HG03378 (cell line): ENCODE data around the gene EIF4G1.

Experiments
- ATAC-seq: cut with Tn5 transposase; IDR thresholded peaks from one replicate; pipeline ENCODE4 v1.9.1; 2021; ENCODE audit warnings: mild to moderate bottlenecking, moderate library complexity; ENCODE audit not compliant: unreplicated experiment

The EIF4G1 gene

GRCh38 chr3:184306341-184306972 lies 7.9 kb upstream of the EIF4G1 start:
- ATAC-seq, result no peak

DNA sequence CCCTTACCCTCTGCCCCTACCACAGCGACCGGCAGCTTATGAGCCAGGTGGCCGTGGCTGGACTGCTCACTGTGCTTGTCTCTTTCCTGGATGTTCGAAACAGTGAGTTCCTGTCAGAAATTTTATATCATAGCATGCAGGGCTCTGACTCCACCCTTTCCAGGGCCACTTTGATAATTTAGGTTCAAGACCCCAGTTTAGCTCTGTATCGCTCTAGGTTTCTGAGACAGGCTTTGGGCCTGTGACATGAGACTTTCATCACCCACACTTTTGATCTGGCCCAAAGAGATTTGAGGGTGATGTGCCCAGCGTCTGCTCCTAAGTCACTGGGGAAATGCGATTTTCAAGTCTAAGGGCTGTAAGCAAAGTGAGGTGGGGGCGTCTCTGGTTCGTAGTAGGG lies 6.5 kb upstream of the EIF4G1 start:
- no peak for ATAC-seq

GRCh38 chr3:184308744-184309143 lies 5.7 kb upstream of the EIF4G1 start:
- ATAC-seq, result no peak

DNA sequence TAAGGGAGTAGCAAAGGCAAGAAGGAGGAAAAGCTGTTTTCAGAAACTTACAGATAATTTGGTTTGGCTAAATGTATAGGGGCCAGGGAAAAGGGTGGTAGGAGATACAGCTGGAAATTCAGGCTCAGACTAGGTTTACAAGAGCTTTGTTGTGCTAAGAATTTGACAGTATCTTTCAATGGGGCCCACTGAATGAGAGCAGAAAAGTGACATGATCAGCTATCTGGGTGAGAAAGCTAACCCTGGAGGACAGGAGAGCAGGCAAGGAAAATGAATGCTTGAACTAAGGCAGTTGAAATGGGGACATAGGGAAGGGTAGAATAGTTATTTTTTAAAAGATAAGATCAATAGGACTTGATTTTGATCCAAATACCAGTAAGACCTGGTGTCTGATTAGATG lies 2.8 kb upstream of the EIF4G1 start:
- ATAC-seq, result no peak

DNA sequence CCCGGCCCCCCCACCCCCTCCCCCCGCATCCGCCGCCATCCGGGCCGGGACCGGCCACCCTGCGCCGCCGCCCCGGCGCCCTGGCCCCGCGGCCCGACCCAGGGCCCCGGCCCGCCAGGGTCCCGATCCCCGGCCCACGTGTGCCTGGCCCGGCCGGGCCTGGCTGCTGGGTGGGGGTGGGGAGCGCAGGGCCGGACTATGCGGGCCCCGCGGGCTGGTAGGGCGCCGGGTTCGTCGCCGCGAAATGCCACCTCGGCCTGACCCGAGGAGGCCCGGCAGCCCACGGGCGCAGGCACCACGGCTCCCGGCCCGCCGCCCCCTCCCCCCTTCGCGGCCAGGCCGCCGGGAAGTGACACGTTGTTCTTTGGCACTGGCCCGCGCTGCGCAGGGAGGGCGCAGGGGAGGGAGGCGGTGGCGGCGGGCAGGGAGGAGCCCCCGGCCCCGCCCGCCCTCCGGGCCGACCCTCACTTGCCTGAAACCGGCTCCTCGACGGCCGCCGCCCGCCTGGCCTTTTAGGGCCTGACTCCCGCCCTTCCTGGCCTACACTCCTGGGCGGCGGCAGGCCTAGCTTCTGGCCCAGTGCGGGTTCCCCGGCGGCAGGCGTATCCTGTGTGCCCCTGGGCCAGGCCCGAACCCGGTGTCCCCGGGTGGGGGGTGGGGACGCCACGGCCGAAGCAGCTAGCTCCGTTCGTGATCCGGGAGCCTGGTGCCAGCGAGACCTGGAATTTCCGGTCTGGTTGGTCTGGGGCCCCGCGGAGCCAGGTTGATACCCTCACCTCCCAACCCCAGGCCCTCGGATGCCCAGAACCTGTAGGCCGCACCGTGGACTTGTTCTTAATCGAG lies 515 bp downstream of the EIF4G1 start:
- peak; percentile 8 for ATAC-seq

DNA sequence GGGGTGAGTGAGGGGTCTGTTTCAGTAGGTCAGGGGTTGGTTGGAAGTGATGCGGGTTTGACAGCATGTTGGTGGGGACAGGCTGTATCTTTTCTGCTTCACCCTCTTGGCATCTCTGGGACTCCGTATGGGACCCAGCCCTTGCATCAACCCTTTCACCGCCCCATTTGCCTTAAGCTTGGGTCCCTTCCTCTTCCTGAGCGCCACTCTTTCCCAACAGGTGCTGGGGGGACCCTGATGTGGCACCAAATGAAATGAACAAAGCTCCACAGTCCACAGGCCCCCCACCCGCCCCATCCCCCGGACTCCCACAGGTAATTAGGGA lies 1.1 kb downstream of the EIF4G1 start:
- no peak for ATAC-seq

DNA sequence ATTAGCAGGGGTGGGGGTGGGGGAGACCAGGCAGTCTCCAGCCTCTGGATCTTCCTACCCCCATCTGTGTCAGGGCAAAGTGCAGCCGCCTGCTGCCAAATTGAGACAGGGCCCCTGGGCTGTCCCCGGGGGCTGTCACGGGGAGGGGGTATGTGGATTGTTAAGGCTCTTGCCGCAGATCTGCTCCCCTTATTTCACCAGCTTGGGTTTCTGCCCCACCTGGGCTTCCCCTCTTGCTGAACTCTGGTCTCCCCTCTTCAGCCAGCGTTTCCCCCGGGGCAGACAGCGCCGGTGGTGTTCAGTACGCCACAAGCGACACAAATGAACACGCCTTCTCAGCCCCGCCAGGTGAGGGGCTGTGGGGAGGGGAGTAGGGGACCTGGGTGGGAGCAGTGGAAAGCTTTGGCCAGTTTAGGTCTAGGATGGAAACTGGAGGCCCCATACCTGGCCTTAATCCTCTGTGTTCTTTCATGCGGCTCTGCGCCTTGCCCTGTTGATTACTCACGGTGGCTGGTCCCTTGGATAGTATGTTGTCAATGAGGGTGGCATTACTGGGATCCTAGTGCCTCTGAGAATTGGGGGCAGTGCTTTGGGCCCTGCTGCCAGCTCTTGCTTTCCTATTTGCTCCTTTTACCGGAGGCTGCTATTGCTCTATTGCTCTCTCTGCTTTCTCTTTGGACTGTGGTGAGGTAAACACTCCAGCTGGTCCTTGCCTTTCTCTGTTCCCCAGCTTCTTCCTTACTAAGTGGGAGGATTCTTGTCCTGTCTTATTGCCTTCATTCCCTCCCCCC lies 1.7 kb downstream of the EIF4G1 start:
- no peak for ATAC-seq

GRCh38 chr3:184316792-184317191 lies 2.4 kb downstream of the EIF4G1 start:
- no peak for ATAC-seq

DNA sequence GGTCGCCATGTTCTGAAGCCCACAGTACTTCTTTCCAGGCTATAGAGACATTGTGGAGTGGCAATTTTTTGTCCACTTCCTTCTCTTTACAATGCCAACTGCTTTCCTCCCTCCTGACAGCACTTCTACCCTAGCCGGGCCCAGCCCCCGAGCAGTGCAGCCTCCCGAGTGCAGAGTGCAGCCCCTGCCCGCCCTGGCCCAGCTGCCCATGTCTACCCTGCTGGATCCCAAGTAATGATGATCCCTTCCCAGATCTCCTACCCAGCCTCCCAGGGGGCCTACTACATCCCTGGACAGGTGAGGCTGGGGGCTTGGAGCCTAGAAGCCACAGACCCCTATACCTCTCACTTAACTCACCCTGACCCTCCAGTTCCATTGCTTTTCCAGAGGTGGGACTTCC lies 2.8 kb downstream of the EIF4G1 start:
- ATAC-seq, result no peak

- ATAC-seq, result no peak
Observed at GRCh38 chr3:184320104-184320445, 5.7 kb downstream of the EIF4G1 start.

DNA sequence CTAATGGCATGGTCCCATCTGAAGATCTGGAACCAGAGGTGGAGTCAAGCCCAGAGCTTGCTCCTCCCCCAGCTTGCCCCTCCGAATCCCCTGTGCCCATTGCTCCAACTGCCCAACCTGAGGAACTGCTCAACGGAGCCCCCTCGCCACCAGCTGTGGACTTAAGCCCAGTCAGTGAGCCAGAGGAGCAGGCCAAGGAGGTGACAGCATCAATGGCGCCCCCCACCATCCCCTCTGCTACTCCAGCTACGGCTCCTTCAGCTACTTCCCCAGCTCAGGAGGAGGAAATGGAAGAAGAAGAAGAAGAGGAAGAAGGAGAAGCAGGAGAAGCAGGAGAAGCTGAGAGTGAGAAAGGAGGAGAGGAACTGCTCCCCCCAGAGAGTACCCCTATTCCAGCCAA lies 7.3 kb downstream of the EIF4G1 start:
- ATAC-seq, result no peak

DNA sequence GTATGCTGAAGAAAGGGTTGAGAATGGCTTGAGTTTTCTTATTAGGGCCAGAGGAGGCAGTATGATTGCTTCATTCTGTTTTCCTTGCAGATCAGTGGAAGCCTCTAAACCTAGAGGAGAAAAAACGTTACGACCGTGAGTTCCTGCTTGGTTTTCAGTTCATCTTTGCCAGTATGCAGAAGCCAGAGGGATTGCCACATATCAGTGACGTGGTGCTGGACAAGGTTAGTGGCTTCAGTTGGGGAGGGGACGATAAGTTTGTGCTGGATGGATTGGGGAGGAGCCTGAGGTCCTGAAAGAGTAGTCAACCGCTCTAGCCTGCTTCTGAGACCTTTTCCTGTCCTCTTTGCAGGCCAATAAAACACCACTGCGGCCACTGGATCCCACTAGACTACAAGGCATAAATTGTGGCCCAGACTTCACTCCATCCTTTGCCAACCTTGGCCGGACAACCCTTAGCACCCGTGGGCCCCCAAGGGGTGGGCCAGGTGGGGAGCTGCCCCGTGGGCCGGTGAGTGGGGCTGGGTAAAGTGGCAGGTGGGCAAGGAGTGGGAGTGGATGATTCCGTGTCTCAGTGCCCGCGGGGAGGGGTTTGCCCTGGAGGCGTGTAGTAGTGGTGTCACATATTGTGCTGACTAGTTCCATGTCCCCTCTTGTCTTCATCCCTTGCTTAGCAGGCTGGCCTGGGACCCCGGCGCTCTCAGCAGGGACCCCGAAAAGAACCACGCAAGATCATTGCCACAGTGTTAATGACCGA lies 8.5 kb downstream of the EIF4G1 start:
- no peak for ATAC-seq

- no peak for ATAC-seq
Observed at GRCh38 chr3:184323696-184324095, 9.3 kb downstream of the EIF4G1 start.

GRCh38 chr3:184325269-184325668 lies 10.9 kb downstream of the EIF4G1 start:
- ATAC-seq, result no peak

GRCh38 chr3:184325715-184326369 lies 11.4 kb downstream of the EIF4G1 start:
- no peak for ATAC-seq

DNA sequence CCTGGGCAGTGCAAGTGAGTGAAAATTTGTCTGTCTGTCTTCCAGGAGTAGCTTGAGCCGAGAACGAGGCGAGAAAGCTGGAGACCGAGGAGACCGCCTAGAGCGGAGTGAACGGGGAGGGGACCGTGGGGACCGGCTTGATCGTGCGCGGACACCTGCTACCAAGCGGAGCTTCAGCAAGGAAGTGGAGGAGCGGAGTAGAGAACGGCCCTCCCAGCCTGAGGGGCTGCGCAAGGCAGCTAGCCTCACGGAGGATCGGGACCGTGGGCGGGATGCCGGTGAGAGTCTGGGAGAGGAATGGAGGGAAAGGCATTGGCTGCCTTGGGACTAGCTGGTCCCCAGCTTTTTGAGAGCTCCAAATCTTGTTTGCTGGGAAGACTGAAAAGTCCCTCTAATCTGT lies 12.8 kb downstream of the EIF4G1 start:
- ATAC-seq, result no peak

DNA sequence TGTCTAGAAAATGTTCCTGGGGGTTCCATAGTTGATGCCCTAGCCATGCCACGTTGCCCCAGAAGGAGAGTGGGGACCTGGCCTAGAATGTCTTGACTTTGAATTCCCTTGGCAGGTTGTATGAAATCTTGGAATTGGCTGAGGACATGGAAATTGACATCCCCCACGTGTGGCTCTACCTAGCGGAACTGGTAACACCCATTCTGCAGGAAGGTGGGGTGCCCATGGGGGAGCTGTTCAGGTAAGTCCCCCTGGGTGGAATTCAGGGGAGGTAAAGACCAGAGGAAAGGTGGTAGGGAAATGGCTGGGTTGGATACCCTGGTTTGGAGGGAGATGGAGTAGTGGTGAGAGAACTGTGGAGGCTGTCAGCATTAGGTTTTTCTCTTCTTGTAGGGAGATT lies 14.1 kb downstream of the EIF4G1 start:
- ATAC-seq, result no peak

GRCh38 chr3:184332370-184333090 lies 18.1 kb downstream of the EIF4G1 start:
- no peak for ATAC-seq

DNA sequence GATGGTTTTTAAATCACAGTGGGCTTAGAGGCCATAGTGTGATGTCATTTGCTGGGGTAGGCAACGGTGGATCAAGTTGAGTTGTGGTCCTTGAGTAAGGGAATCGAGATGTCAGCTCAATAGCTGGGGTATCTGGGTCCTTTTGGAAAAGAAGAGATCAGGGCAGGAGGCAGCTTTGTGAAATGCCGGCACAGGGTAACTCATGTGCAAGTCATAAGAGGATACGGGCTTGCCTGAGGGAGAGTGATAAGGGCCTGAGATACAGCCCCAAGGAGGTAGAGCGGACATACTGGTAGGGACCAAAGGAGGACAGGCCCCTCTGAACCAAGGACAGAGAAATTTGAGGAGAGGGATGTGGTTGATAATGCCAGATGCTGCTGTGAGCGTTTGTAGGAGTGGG lies 18.8 kb downstream of the EIF4G1 start:
- ATAC-seq, result no peak

DNA sequence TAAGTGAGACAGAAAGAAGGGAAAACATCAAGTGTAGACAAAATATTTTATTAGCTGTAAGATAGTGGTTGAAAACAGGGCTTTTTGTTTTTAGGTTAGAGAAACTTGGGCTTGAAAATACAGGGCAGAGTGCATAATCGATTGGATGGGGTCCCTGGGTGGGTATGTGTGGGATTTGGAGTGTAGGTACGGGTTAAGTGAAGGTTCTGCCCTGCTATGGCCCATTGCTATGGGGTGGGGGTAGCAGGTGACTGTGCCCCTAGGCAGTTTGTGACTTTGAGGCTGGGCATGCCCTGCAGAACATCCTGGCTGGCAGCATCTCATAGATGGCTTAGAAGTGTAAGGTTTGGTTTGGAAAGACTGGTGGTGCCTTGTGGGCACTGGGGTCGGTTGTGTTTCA lies 19.3 kb downstream of the EIF4G1 start:
- ATAC-seq, result no peak
